ENCODE results near the gene RGS2. TPM values are rescaled to one million over a fixed set of nuclear protein-coding genes. Genes with fewer than 3 reads are reported as not detected.

RGS2 gene
- total and polyA plus RNA-seq, 2 experiments from 2014 or later, result 196 to 283 TPM

DNA sequence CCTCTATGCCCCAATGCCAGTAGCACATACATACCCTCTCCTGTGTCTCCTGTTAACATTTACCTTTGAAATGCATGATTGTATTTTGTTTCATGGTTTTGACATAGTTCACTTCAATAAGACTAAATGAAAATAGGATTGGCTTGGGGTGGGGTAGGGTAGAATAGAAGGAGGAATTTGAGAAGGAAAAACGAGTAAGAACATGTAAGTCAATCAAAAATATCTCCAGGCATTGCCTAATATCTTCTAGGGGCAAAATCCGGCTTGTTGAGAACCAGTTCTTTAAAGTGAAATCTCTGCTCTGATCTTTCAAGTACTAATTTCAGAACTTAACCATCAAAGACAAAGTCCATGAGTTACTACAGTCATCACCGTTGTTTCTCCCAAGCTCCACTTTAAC lies 31.8 kb upstream of the RGS2 start:
- Histone ChIP-seq H3K27ac (no peak overlapping the region), H3K27me3 (no peaks in the 10 kb centered on the region), H3K4me2 (no peak overlapping the region), H3K36me3 (replicated peaks; ENCODE audit: insufficient read depth, low read depth) (no peaks in the 10 kb centered on the region), H3K79me2 (no peaks in the 10 kb centered on the region), H4K20me1 (ENCODE audit: insufficient read depth, poor library complexity, severe bottlenecking) (no peaks in the 10 kb centered on the region), H2AFZ (no peak overlapping the region), H3K4me3 (no peak overlapping the region), H3K9me2 (replicated peaks; ENCODE audit: insufficient read depth) (no peaks in the 10 kb centered on the region), H3K9me3 (ENCODE audit: low read depth) (no peaks in the 10 kb centered on the region), H3K4me1 (ENCODE audit: insufficient read depth) (no peaks in the 10 kb centered on the region)
- WGBS (ENCODE audit: low lambda C conversion rate, missing lambda C conversion rate), result 69% methylated on average over 3 of the region's 3 CpGs
- TF ChIP-seq EZH2phosphoT487 (IDR thresholded peaks at IDR 0.05; ENCODE audit: low read depth, severe bottlenecking, unreplicated experiment) (no peak), EZH2 (IDR thresholded peaks at IDR 0.05; ENCODE audit: borderline replicate concordance) (no peak)
- TF ChIP-seq, protein P1, sequence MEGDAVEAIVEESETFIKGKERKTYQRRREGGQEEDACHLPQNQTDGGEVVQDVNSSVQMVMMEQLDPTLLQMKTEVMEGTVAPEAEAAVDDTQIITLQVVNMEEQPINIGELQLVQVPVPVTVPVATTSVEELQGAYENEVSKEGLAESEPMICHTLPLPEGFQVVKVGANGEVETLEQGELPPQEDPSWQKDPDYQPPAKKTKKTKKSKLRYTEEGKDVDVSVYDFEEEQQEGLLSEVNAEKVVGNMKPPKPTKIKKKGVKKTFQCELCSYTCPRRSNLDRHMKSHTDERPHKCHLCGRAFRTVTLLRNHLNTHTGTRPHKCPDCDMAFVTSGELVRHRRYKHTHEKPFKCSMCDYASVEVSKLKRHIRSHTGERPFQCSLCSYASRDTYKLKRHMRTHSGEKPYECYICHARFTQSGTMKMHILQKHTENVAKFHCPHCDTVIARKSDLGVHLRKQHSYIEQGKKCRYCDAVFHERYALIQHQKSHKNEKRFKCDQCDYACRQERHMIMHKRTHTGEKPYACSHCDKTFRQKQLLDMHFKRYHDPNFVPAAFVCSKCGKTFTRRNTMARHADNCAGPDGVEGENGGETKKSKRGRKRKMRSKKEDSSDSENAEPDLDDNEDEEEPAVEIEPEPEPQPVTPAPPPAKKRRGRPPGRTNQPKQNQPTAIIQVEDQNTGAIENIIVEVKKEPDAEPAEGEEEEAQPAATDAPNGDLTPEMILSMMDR (IDR thresholded peaks at IDR 0.05; ENCODE audit: poor library complexity), result no peak
- DNase-seq (ENCODE audit: low spot score), result no peak

DNA sequence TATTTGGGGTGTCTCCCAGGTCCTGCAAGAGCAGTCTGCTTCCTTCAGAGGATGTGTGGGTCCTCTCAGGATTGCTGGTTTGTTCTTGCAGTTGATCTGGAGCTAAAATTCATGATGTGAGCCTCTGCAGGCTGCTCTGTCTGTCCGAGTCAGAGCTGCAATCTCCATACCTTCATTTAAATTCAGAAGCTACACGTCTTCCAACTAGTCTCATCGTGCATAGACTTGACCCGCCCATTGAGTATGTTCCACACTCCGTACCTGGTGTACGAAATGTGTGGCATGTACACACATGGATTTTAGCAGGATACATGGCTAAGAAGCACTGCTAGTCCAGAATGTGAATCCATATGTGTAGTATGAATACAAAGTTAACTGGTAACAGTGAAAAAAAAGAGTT lies 25.0 kb upstream of the RGS2 start:
- Histone ChIP-seq H3K79me2 (no peaks in the 10 kb centered on the region), H3K36me3 (replicated peaks; ENCODE audit: insufficient read depth, low read depth) (no peaks in the 10 kb centered on the region), H3K9me2 (replicated peaks; ENCODE audit: insufficient read depth) (no peaks in the 10 kb centered on the region), H4K20me1 (ENCODE audit: insufficient read depth, poor library complexity, severe bottlenecking) (no peaks in the 10 kb centered on the region), H3K4me2 (no peak overlapping the region), H3K9me3 (ENCODE audit: low read depth) (no peaks in the 10 kb centered on the region), H3K27me3 (no peaks in the 10 kb centered on the region), H3K4me3 (no peak overlapping the region), H3K4me1 (ENCODE audit: insufficient read depth) (no peaks in the 10 kb centered on the region), H3K27ac (no peak overlapping the region), H2AFZ (no peak overlapping the region)
- TF ChIP-seq, protein P1 (IDR thresholded peaks at IDR 0.05; ENCODE audit: poor library complexity), result no peak
- TF ChIP-seq EZH2phosphoT487 (IDR thresholded peaks at IDR 0.05; ENCODE audit: low read depth, severe bottlenecking, unreplicated experiment) (no peak), EZH2 (IDR thresholded peaks at IDR 0.05; ENCODE audit: borderline replicate concordance) (no peak)
- WGBS (ENCODE audit: low lambda C conversion rate, missing lambda C conversion rate), result 75% methylated on average over 6 of the region's 6 CpGs
- DNase-seq (ENCODE audit: low spot score), result no peak

DNA sequence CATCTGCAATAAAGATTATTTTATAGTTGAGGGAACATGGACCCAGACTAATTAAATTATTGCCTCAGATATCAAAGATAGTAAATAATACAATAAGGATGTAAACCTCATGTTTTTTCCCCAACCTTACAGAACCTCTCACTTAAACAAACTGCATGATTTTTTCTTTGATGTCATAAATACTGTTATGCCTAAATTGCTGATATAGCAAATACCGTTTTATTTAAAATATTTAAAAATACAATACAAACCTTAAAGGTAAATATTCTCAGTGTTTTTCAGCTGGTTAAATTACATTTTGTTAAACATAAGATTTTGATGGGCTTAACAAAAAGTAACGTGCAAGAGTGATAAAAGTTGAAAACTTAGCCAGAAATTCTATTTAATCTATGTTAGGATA lies 24.4 kb upstream of the RGS2 start:
- Histone ChIP-seq H3K4me3 (no peak overlapping the region), H3K4me1 (ENCODE audit: insufficient read depth) (no peaks in the 10 kb centered on the region), H3K9me2 (replicated peaks; ENCODE audit: insufficient read depth) (no peaks in the 10 kb centered on the region), H3K9me3 (ENCODE audit: low read depth) (no peaks in the 10 kb centered on the region), H3K27ac (no peak overlapping the region), H3K36me3 (replicated peaks; ENCODE audit: insufficient read depth, low read depth) (no peaks in the 10 kb centered on the region), H4K20me1 (ENCODE audit: insufficient read depth, poor library complexity, severe bottlenecking) (no peaks in the 10 kb centered on the region), H2AFZ (no peak overlapping the region), H3K4me2 (no peak overlapping the region), H3K79me2 (no peaks in the 10 kb centered on the region), H3K27me3 (no peaks in the 10 kb centered on the region)
- no peak for DNase-seq (ENCODE audit: low spot score)
- TF ChIP-seq, protein P1 (IDR thresholded peaks at IDR 0.05; ENCODE audit: poor library complexity), result no peak
- TF ChIP-seq EZH2phosphoT487 (IDR thresholded peaks at IDR 0.05; ENCODE audit: low read depth, severe bottlenecking, unreplicated experiment), result no peak
- TF ChIP-seq EZH2 (IDR thresholded peaks at IDR 0.05; ENCODE audit: borderline replicate concordance), result no peak
- 87% methylated on average over 2 of the region's 2 CpGs for WGBS (ENCODE audit: low lambda C conversion rate, missing lambda C conversion rate)

DNA sequence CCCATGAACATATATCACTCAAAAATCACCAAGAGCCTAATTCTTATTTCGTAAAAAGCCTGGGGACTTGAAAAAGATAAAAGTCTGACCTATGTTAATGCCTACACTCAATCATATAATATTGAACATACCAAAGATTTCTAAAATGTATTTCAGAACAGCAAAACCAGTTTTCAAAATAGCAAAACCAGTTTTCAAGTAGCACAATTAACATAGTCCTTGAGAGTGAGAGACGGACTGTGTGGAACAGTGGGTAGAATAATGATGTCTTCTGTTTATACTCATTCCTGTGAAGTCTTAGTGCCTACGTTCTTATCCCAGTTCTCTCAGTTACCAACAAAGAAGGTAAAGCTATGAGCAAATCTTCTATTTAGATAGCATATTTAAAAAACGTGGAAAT lies 22.3 kb upstream of the RGS2 start:
- TF ChIP-seq EZH2phosphoT487 (IDR thresholded peaks at IDR 0.05; ENCODE audit: low read depth, severe bottlenecking, unreplicated experiment) (no peak), EZH2 (IDR thresholded peaks at IDR 0.05; ENCODE audit: borderline replicate concordance) (no peak)
- TF ChIP-seq, protein P1 (IDR thresholded peaks at IDR 0.05; ENCODE audit: poor library complexity), result no peak
- no peaks in the 10 kb centered on the region for H3K4me1 ChIP-seq (ENCODE audit: insufficient read depth)
- H2AFZ ChIP-seq, result no peak overlapping the region
- no peaks in the 10 kb centered on the region for H4K20me1 ChIP-seq (ENCODE audit: insufficient read depth, poor library complexity, severe bottlenecking)
- H3K9me3 ChIP-seq (ENCODE audit: low read depth), result no peaks in the 10 kb centered on the region
- no peak overlapping the region for H3K4me3 ChIP-seq
- H3K27ac ChIP-seq, result no peak overlapping the region
- no peaks in the 10 kb centered on the region for H3K9me2 ChIP-seq (replicated peaks; ENCODE audit: insufficient read depth)
- 74% methylated on average over 4 of the region's 4 CpGs for WGBS (ENCODE audit: low lambda C conversion rate, missing lambda C conversion rate)
- H3K79me2 ChIP-seq, result no peaks in the 10 kb centered on the region
- no peak overlapping the region for H3K4me2 ChIP-seq
- H3K27me3 ChIP-seq, result no peaks in the 10 kb centered on the region
- no peaks in the 10 kb centered on the region for H3K36me3 ChIP-seq (replicated peaks; ENCODE audit: insufficient read depth, low read depth)
- DNase-seq (ENCODE audit: low spot score), result no peak

All from hepatocyte (in vitro differentiated cells).